Activated T-cell treated with anti-CD3 and anti-CD28 coated beads, Interleukin-2, amount 50 U/mL, for 72 hours (primary cell): ENCODE measurements around the gene EXOSC9. TPM values are rescaled to one million over a fixed set of nuclear protein-coding genes. Genes with fewer than 3 reads are reported as not detected.
"Not testable (repeated sequence)": the region's sequence is repeated elsewhere in the genome, so short reads cannot be mapped to it uniquely, and the experiment has no call there.

ENCODE experiments used
- ATAC-seq, 2 donors: fragments of 150-1000 bp; cut with Tn5 transposase; replicated peaks in 1 of 2; 2 replicates each; pipeline ENCODE4 v1.10.0; 2021; ENCODE audit warnings: moderate library complexity in 2 of 2, mild to moderate bottlenecking in 1 of 2
- DNase-seq, 2 donors: peaks; one replicate each; pipeline ENCODE4 v3.0.0; 2021 to 2022; ENCODE audit warnings: mixed read lengths in 1 of 2
- H3K27ac Mint-ChIP-seq: one replicate; pipeline ENCODE4 v1.8.0; 2022; ENCODE audit warnings: mild to moderate bottlenecking, moderate library complexity, mixed read lengths
- H3K27me3 Mint-ChIP-seq: one replicate; pipeline ENCODE4 v1.8.0; 2022; ENCODE audit warnings: low read depth, mixed read lengths
- H3K36me3 Mint-ChIP-seq, 2 donors: one replicate each; pipeline ENCODE4 v1.8.0; 2022; ENCODE audit warnings: mixed read lengths in 2 of 2, mild to moderate bottlenecking in 1 of 2; ENCODE audit not compliant: insufficient read depth in 2 of 2
- H3K4me1 Mint-ChIP-seq: one replicate; pipeline ENCODE4 v1.8.0; 2022; ENCODE audit warnings: low read depth, mixed read lengths
- H3K4me3 Mint-ChIP-seq, 2 donors: one replicate each; pipeline ENCODE4 v1.8.0; 2022; ENCODE audit warnings: mild to moderate bottlenecking in 2 of 2, mixed read lengths in 2 of 2, moderate library complexity in 2 of 2
- H3K9me3 Mint-ChIP-seq, 2 donors: one replicate each; pipeline ENCODE4 v1.8.0; 2022; ENCODE audit warnings: mixed read lengths in 2 of 2
- total RNA-seq, 2 donors: library from RNA; stranded (reverse); gene quantifications; one replicate each; pipeline ENCODE4 v1.2.3, GENCODE V29; 2022

Gene EXOSC9, protein sequence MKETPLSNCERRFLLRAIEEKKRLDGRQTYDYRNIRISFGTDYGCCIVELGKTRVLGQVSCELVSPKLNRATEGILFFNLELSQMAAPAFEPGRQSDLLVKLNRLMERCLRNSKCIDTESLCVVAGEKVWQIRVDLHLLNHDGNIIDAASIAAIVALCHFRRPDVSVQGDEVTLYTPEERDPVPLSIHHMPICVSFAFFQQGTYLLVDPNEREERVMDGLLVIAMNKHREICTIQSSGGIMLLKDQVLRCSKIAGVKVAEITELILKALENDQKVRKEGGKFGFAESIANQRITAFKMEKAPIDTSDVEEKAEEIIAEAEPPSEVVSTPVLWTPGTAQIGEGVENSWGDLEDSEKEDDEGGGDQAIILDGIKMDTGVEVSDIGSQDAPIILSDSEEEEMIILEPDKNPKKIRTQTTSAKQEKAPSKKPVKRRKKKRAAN
- total RNA-seq: 10 to 100 TPM; 52.7 to 70.0 TPM

GRCh38 chr4:121800961-121801714 lies at the start of gene EXOSC9:
TSS of gene EXOSC9 (plus strand) at chr4:121801323. CDS start at chr4:121801425, 102 bp downstream.
- H3K27me3 Mint-ChIP-seq: no peaks in the 10 kb centered on the region
- H3K27ac Mint-ChIP-seq: peak within 1 kb of the TSS; percentile 99
- ATAC-seq: peak; percentile 81 to 84
- peak; percentile 93 to 94 for DNase-seq
- H3K4me1 Mint-ChIP-seq: peaks cover 49% of the 10 kb centered on the region
- peak within 1 kb of the TSS; percentile 89 to 97 for H3K4me3 Mint-ChIP-seq
- H3K9me3 Mint-ChIP-seq: no peaks in the 10 kb centered on the region
- peaks cover 5 to 9% of the 10 kb centered on the region in 2 donors for H3K36me3 Mint-ChIP-seq

DNA sequence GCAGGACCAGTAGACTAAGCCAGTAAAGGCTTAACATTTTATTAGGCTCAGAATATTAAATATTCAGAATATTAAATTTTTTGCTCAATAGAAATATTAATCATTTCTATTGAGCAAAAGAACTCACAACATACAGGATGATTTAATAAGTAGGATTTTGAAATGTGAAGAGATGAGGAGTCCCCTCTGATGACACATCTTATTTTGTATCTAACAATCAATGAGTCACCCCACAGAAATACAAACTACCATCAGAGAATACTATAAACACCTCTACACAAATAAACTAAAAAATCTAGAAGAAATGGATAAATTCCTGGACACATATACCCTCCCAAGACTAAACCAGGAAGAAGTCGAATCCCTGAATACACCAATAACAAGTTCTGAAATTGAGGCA lies 49.0 kb upstream of the EXOSC9 start:
- not testable (repeated sequence) for ATAC-seq, H3K9me3 Mint-ChIP-seq, H3K27ac Mint-ChIP-seq, H3K4me3 Mint-ChIP-seq, H3K4me1 Mint-ChIP-seq, H3K36me3 Mint-ChIP-seq, DNase-seq
- peaks cover 53% of the 10 kb centered on the region for H3K27me3 Mint-ChIP-seq

DNA sequence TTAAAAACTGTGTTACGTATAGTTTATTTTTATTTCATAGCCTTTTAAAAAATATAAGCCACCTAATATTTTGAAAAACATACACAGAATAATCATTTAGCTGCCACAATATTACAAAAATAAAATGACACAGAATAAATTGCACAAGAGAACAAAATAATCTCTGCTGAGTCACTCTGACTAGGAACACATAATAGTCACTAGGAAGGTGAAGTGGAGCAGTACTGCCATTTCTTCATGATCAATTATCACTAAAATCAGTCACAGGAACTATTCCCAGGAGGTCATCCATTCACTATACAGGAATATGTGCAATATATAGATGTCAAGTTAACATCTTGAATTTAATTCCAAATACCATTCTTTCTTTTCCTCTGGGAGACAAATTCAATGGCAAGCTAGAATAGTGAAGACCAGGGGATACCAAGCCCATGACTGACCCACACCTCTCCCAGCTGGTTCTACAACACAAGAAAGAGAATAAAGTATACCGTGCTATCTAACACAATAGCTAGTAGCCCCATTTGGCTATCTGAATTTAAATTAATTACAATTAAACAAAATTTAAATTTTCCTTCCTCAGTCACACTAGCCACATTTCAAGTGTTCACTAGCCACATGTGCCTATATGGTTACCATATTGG lies 42.1 kb upstream of the EXOSC9 start:
- Mint-ChIP-seq H3K27ac (no peak overlapping the region), H3K27me3 (peaks cover 74% of the 10 kb centered on the region), H3K36me3 (no peaks in the 10 kb centered on the region), H3K4me1 (peaks cover 2% of the 10 kb centered on the region), H3K4me3 (no peak overlapping the region), H3K9me3 (peaks cover 0 to 2% of the 10 kb centered on the region in 2 donors)
- ATAC-seq: no peak
- no peak for DNase-seq

GRCh38 chr4:121760205-121760604 lies 40.9 kb upstream of the EXOSC9 start:
- H3K36me3 Mint-ChIP-seq: no peaks in the 10 kb centered on the region
- ATAC-seq (no peak), DNase-seq (no peak)
- peaks cover 9% of the 10 kb centered on the region for H3K4me1 Mint-ChIP-seq
- H3K27me3 Mint-ChIP-seq: peaks cover 74% of the 10 kb centered on the region
- peaks cover 0 to 2% of the 10 kb centered on the region in 2 donors for H3K9me3 Mint-ChIP-seq
- H3K27ac Mint-ChIP-seq: no peak overlapping the region
- H3K4me3 Mint-ChIP-seq: no peak overlapping the region

DNA sequence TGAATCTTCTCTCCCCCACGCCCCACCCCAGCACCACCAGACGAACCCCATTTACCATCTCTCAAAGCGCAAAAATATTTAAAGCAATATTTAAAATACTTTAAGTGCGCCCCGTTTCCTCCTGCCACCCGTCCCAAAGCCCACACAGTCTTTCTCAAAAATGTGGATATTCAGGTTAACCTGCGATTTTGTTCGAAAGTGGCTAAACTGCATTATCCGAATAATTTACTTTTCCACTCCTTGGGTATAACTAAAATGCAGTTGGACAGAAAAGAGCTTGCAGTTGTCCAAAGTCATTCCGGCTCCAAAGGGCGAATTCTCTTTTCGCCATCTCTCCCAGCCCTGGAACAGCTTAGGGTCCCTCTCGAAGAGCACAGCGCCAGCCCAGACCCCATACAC lies 36.8 kb upstream of the EXOSC9 start:
- ATAC-seq (no peak), DNase-seq (no peak)
- peak overlapping the region; percentile 72 to 82 for H3K4me3 Mint-ChIP-seq
- H3K9me3 Mint-ChIP-seq: no peaks in the 10 kb centered on the region
- H3K36me3 Mint-ChIP-seq: no peaks in the 10 kb centered on the region
- peaks cover 79% of the 10 kb centered on the region for H3K27me3 Mint-ChIP-seq
- H3K4me1 Mint-ChIP-seq: peaks cover 12% of the 10 kb centered on the region
- H3K27ac Mint-ChIP-seq: no peak overlapping the region

DNA sequence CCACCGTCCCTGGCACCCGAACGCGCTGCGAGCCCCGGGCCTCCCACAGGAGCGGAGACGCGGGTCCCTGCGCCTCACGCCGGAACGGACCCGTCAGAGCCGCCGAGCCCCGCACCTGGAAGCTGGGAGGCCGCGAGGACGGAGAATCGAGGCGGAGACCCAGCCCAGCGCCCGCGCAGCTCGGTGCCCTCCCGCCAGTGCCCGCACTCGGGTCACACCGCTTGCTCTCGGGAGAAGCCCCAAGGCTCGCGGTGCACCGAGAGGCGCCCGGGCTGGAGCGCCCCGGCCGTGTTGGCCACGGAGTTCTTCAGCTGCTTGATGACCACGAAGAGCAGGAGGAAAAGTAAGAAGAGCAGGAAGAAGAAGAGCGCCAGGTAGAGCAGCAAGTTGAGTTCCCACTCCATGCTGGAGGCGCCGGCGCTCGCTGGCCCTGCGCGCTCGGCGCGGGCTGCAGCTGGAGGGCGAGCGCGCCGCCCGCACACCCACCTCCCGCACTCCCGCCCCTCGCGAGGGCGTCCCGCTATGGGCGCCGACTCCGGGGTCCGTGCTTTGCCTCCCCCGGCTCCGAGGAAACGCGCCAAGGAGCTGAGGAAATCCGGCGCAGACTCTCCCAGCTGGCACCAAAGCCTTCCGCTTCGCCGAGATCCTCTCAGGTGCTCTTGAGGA lies 36.3 kb upstream of the EXOSC9 start, which contains the start of gene SMIM43:
Gene SMIM43, minus strand, starts transcription at position 463 of the 666 bp plus-strand sequence. Its CDS starts 59 bp downstream, at position 404.
- H3K27me3 Mint-ChIP-seq: peaks cover 79% of the 10 kb centered on the region

DNA sequence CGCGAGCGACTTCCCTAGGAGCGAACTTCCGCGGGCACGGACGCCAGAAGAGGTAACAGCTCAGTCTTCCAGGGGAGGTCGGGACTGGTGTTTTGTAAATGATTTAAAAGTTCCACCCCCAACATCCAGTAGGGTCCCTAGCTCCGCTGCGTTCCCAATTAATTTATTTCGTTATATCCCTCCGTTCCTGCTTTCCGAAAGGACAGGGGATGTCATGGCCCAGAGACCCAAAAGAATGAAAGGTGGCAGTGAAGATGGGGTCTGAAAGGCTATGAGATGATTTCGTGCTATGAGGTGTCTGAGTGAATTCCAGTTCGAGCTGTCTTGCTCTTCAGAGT lies 35.8 kb upstream of the EXOSC9 start:
- no peaks in the 10 kb centered on the region for H3K9me3 Mint-ChIP-seq
- no peak for ATAC-seq
- H3K36me3 Mint-ChIP-seq: no peaks in the 10 kb centered on the region
- H3K4me1 Mint-ChIP-seq: peaks cover 12% of the 10 kb centered on the region
- H3K27me3 Mint-ChIP-seq: peaks cover 79% of the 10 kb centered on the region
- H3K4me3 Mint-ChIP-seq: peak overlapping the region; percentile 72 to 78
- no peak overlapping the region for H3K27ac Mint-ChIP-seq
- no peak for DNase-seq

More for the DNA sequence above, 36.3 kb upstream of the EXOSC9 start, which contains the start of gene SMIM43:
- peak; percentile 46 to 53 for ATAC-seq
- Mint-ChIP-seq H3K4me1 (peaks cover 12% of the 10 kb centered on the region), H3K4me3 (peak within 1 kb of the TSS; percentile 78 to 82), H3K27ac (no peak within 1 kb of the TSS), H3K9me3 (no peaks in the 10 kb centered on the region), H3K36me3 (no peaks in the 10 kb centered on the region)
- peak; percentile 7 to 12 for DNase-seq

GRCh38 chr4:121765971-121766538 lies 35.1 kb upstream of the EXOSC9 start:
- peaks cover 12% of the 10 kb centered on the region for H3K4me1 Mint-ChIP-seq
- peaks cover 82% of the 10 kb centered on the region for H3K27me3 Mint-ChIP-seq
- no peak for ATAC-seq
- no peak for DNase-seq
- no peak overlapping the region for H3K27ac Mint-ChIP-seq
- no peak overlapping the region for H3K4me3 Mint-ChIP-seq
- no peaks in the 10 kb centered on the region for H3K36me3 Mint-ChIP-seq
- no peaks in the 10 kb centered on the region for H3K9me3 Mint-ChIP-seq

GRCh38 chr4:121767166-121767565 lies 34.0 kb upstream of the EXOSC9 start:
- DNase-seq: no peak
- Mint-ChIP-seq H3K9me3 (no peaks in the 10 kb centered on the region), H3K27me3 (peaks cover 76% of the 10 kb centered on the region), H3K4me3 (no peak overlapping the region), H3K4me1 (peaks cover 12% of the 10 kb centered on the region), H3K36me3 (no peaks in the 10 kb centered on the region), H3K27ac (no peak overlapping the region)
- no peak for ATAC-seq

- H3K9me3 Mint-ChIP-seq: no peaks in the 10 kb centered on the region
- peaks cover 69% of the 10 kb centered on the region for H3K27me3 Mint-ChIP-seq
- no peak overlapping the region for H3K4me3 Mint-ChIP-seq
- H3K36me3 Mint-ChIP-seq: no peaks in the 10 kb centered on the region
- H3K27ac Mint-ChIP-seq: no peak overlapping the region
- DNase-seq (no peak), ATAC-seq (no peak)
- peaks cover 7% of the 10 kb centered on the region for H3K4me1 Mint-ChIP-seq
These were observed 31.8 kb upstream of the EXOSC9 start for GRCh38 chr4:121769341-121769740.

GRCh38 chr4:121771869-121772268 lies 29.3 kb upstream of the EXOSC9 start:
- no peak overlapping the region for H3K27ac Mint-ChIP-seq
- ATAC-seq: no peak

GRCh38 chr4:121773883-121774282 lies 27.2 kb upstream of the EXOSC9 start:
- H3K9me3 Mint-ChIP-seq: no peaks in the 10 kb centered on the region
- no peaks in the 10 kb centered on the region for H3K4me1 Mint-ChIP-seq
- H3K27ac Mint-ChIP-seq: no peak overlapping the region
- H3K4me3 Mint-ChIP-seq: no peak overlapping the region
- DNase-seq (no peak), ATAC-seq (no peak)
- peaks cover 53% of the 10 kb centered on the region for H3K27me3 Mint-ChIP-seq
- no peaks in the 10 kb centered on the region for H3K36me3 Mint-ChIP-seq

More at GRCh38 chr4:121771869-121772268, 29.3 kb upstream of the EXOSC9 start:
- DNase-seq: no peak
- H3K27me3 Mint-ChIP-seq: peaks cover 54% of the 10 kb centered on the region
- H3K9me3 Mint-ChIP-seq: no peaks in the 10 kb centered on the region
- H3K36me3 Mint-ChIP-seq: no peaks in the 10 kb centered on the region
- H3K4me1 Mint-ChIP-seq: no peaks in the 10 kb centered on the region
- no peak overlapping the region for H3K4me3 Mint-ChIP-seq
